Measurements from ENCODE around the gene ALKBH1.

- TF ChIP-seq CTCF (IDR thresholded peaks at IDR 0.05), result no peak
- no peak for TF ChIP-seq POLR2A (IDR thresholded peaks at IDR 0.05)
These were observed 62.1 kb downstream of the ALKBH1 start for GRCh38 chr14:77645520-77646230.

Data from lower leg skin (tissue), 3 donors.